ENCODE data around the gene GMPPA.

- TF ChIP-seq POLR2A (IDR thresholded peaks at IDR 0.05): no peak
- TF ChIP-seq, protein P1, sequence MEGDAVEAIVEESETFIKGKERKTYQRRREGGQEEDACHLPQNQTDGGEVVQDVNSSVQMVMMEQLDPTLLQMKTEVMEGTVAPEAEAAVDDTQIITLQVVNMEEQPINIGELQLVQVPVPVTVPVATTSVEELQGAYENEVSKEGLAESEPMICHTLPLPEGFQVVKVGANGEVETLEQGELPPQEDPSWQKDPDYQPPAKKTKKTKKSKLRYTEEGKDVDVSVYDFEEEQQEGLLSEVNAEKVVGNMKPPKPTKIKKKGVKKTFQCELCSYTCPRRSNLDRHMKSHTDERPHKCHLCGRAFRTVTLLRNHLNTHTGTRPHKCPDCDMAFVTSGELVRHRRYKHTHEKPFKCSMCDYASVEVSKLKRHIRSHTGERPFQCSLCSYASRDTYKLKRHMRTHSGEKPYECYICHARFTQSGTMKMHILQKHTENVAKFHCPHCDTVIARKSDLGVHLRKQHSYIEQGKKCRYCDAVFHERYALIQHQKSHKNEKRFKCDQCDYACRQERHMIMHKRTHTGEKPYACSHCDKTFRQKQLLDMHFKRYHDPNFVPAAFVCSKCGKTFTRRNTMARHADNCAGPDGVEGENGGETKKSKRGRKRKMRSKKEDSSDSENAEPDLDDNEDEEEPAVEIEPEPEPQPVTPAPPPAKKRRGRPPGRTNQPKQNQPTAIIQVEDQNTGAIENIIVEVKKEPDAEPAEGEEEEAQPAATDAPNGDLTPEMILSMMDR (IDR thresholded peaks at IDR 0.05 in 8 of 11, conservative IDR thresholded peaks at IDR 0.05 in 3 of 11): no peak
- TF ChIP-seq POLR2AphosphoS5 (IDR thresholded peaks at IDR 0.05): no peak
Observed at GRCh38 chr2:219473511-219473910, 25.2 kb upstream of the GMPPA start.

Data from spleen (tissue), 7 donors.